GM12892 (cell line): ENCODE measurements around the gene CENPP.
A peak's percentile ranks its signal among the peaks of the same experiment; 100 is the strongest.

Experiments used
- DNase-seq: peaks from one replicate; pipeline ENCODE4 v3.0.0; 2011; ENCODE audit not compliant: insufficient read length
- FAIRE-seq: peaks from 2 replicates; lab custom pipeline; 2011; peaks lifted over from hg19 to GRCh38; lab: Jason Lieb, UNC
- POLR2A ChIP-seq: IDR thresholded peaks from 2 replicates; pipeline ENCODE4 v1.6.1; 2011; ENCODE audit warnings: low read depth, low read length, control low read depth
- POLR2AphosphoS5 ChIP-seq: IDR thresholded peaks from 2 replicates; pipeline ENCODE4 v1.6.1; 2011; ENCODE audit warnings: low read depth, low read length, control low read depth
- TAF1 ChIP-seq: IDR thresholded peaks from 2 replicates; pipeline ENCODE4 v1.6.1; 2011; ENCODE audit warnings: low read depth, mild to moderate bottlenecking, control low read depth, low read length, borderline replicate concordance

The CENPP gene

GRCh38 chr9:92492781-92493401 is 167.1 kb downstream of the CENPP start:
- DNase-seq, result no peak
- FAIRE-seq, result no peak

DNA sequence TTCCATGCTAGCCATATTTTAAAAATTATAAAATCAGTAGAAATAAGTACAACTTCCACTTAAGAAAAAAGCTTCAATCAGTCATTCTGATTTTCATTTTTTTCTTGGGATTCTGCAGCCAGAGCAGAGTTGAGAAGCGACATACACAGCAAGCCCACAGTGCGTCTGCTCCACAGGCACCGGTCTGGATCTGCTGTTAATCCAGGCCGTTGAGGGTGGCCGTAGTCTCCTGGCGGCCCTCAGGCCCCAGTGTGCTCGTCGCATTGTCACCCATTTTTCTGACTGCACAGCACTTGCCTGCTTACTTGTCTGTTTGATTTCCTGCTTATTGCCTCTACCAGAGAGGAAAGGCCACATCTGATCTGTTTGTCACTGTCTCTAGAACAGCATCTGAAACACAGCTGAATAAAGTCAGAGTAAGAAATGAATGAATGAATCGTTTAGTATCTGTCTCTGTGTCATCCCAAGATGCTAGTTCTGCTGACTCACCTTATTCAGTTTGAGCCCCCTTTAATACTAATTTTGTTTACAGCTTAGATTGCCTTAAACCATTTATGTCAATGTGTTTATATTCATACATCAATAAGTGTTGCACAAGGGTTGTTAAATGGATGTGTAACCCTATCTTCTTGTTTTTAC is 168.1 kb downstream of the CENPP start:
- FAIRE-seq, result peak; percentile 40
- DNase-seq, result no peak
- TF ChIP-seq POLR2AphosphoS5 (no peak), TAF1 (no peak), POLR2A (no peak)

More at GRCh38 chr9:92492781-92493401, 167.1 kb downstream of the CENPP start:
- TF ChIP-seq POLR2A (no peak), POLR2AphosphoS5 (no peak), TAF1 (no peak)

DNA sequence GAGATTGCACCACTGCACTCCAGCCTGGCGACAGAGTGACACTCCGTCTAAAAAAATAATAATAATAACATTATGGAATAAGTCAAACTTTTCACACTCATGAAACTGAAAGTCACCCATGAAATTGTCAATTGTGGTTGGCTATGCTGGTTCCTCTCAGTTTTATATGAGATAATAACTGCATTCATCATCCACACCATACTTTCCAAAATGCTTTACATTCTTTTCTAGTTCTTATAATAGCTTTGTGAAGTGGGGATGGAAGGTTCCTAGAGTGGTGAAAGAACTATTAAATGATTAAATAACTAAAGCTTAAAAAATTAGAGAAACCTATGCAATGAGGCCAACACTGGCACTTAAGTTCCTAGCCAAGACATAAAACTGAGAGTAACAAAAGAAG is 169.1 kb downstream of the CENPP start:
- TF ChIP-seq POLR2AphosphoS5 (no peak), POLR2A (no peak), TAF1 (no peak)
- no peak for FAIRE-seq
- DNase-seq, result no peak

- FAIRE-seq (no peak), DNase-seq (no peak)
- no peak for TF ChIP-seq POLR2AphosphoS5
- TF ChIP-seq TAF1, result no peak
- TF ChIP-seq POLR2A, result no peak
Observed at GRCh38 chr9:92496396-92497176, 170.8 kb downstream of the CENPP start.

DNA sequence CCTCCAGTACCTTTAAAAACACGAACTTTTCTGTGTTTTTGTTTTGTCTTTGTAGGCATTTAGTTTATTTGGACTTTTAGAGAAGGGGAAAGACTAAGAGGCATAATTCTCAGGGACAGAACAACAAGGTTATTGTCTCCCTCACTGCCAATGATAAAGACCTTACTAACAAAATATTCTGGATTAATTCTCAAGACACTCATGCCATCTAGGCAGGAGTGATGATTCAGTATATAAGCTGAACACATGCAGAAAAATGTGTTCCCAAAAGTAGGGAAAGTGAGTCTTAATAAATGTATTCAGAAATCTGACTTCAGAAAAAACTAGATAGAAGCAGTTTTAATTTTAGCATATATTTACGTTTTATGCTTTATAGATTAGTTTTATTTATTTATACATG is 173.9 kb downstream of the CENPP start:
- TF ChIP-seq POLR2AphosphoS5 (no peak), POLR2A (no peak), TAF1 (no peak)
- DNase-seq, result no peak
- no peak for FAIRE-seq

GRCh38 chr9:92500725-92501124 is 175.0 kb downstream of the CENPP start:
- FAIRE-seq (no peak), DNase-seq (no peak)
- TF ChIP-seq TAF1, result no peak
- no peak for TF ChIP-seq POLR2A
- TF ChIP-seq POLR2AphosphoS5, result no peak

- no peak for FAIRE-seq
- DNase-seq, result no peak
- TF ChIP-seq POLR2A, result no peak
- TF ChIP-seq TAF1, result no peak
- no peak for TF ChIP-seq POLR2AphosphoS5
Observed at GRCh38 chr9:92501671-92502393, 176.1 kb downstream of the CENPP start.

DNA sequence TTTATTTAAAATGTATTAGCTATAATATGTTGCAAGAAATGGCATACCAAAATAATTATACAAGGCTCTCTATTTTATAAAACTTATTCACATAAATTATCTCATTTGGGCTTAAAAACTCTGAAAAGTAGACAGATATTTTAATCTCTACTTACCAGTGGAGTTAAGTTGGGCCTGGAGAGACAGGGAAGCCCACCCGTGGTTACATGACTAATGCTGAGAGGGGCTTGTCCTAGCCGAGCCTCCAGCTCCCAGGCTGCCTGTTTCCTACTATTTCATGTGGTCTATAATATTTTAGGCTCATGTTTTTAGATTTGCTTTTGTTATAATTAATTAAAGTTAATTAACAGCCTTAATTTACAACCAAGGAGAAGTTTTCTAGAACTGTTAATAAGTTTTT is 177.4 kb downstream of the CENPP start:
- DNase-seq (no peak), FAIRE-seq (no peak)
- TF ChIP-seq POLR2AphosphoS5 (no peak), TAF1 (no peak), POLR2A (no peak)

DNA sequence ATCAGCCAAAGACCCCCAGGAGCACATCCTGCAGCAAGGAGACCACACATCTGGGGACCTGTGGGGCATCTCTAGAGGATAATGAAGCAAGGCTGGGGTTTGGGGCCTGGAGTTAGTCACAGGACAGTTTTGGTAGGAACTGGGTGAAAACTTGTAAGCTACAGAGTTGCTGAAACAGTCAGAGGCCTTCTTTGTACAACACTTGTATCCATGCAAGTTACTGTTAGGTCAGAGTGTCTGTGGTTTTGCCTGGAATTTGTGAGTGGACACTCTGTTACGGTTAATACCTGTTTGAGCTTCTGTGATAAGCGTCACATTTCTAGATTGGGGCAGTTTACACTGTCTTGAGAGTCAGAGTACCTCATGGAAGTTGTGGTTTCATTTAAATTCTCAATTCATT is 179.1 kb downstream of the CENPP start:
- FAIRE-seq, result no peak
- no peak for DNase-seq
- TF ChIP-seq POLR2A (no peak), POLR2AphosphoS5 (no peak), TAF1 (no peak)

DNA sequence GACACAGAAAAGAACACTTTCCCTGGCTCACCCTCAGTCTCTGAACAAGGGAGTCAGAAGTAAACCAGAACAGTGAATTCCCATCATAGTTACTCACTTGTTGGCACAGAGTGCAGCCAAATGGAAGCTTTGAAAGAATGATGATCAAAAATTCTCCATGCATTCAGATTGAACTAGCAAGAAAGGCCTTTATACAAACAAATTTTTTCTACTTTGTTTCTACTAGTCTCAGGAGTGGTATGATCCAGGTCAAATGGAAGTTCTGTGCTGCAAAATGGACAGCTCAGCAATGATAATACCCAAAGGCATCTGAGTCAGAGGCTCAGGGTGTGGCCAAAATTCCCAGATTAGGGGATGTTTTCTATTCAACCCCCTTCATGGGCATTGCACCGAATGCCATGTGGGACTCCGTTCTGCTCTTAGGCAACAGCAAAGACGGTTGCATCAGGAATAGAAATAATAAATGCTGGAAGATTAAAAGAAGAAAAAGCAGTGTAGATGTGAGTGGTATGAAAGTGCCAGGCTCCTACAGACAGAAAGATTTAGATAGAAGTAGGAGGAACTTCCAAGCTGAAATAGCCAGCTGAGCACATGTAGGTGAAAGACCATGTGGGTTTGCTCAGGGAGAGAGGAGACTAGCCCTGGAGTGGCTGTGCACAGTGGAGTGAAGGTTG is 180.6 kb downstream of the CENPP start:
- no peak for DNase-seq
- TF ChIP-seq TAF1, result no peak
- TF ChIP-seq POLR2AphosphoS5, result no peak
- no peak for TF ChIP-seq POLR2A
- FAIRE-seq, result no peak
